Loucy (cell line): ENCODE results near the gene DOCK9.

Experiments
- H2AFZ ChIP-seq: fragments of 200-600 bp; sonication (generic); 2 replicates; pipeline ENCODE4 v1.6.0; 2016; ENCODE audit warnings: antibody characterized with exemption, mild to moderate bottlenecking, low read length, moderate library complexity
- H3F3A ChIP-seq: fragments of 200-600 bp; 2 replicates; pipeline ENCODE4 v1.6.0; 2016; ENCODE audit warnings: antibody characterized with exemption, low read depth, mild to moderate bottlenecking
- H3K27me3 ChIP-seq: fragments of 200-600 bp; sonication (generic); 2 replicates; pipeline ENCODE4 v1.6.1; 2014; ENCODE audit warnings: low read length, mild to moderate bottlenecking; ENCODE audit not compliant: insufficient read depth, poor library complexity, severe bottlenecking
- H3K36me3 ChIP-seq: fragments of 200-600 bp; sonication (generic); 2 replicates; pipeline ENCODE4 v1.6.1; 2016; ENCODE audit warnings: low read length; ENCODE audit not compliant: insufficient read depth
- H3K4me1 ChIP-seq: fragments of 200-600 bp; sonication (generic); 2 replicates; pipeline ENCODE4 v1.5.1; 2014; ENCODE audit warnings: low read length, mild to moderate bottlenecking; ENCODE audit not compliant: insufficient read depth, poor library complexity, severe bottlenecking
- H3K4me2 ChIP-seq: fragments of 200-600 bp; sonication (generic); 2 replicates; pipeline ENCODE4 v1.6.0; 2014; ENCODE audit warnings: antibody characterized with exemption, low read length, low read depth, mild to moderate bottlenecking; ENCODE audit not compliant: poor library complexity, severe bottlenecking
- H3K4me3 ChIP-seq: fragments of 200-600 bp; sonication (generic); 2 replicates; pipeline ENCODE4 v1.5.1; 2014; ENCODE audit warnings: low read length, mild to moderate bottlenecking, mixed read lengths; ENCODE audit not compliant: poor library complexity, severe bottlenecking
- H3K79me2 ChIP-seq: fragments of 200-600 bp; sonication (generic); 2 replicates; pipeline ENCODE4 v1.6.1; 2014; ENCODE audit warnings: low read length; ENCODE audit not compliant: insufficient read depth
- H3K9ac ChIP-seq: fragments of 200-600 bp; sonication (generic); 2 replicates; pipeline ENCODE4 v1.6.0; 2014; ENCODE audit warnings: mild to moderate bottlenecking, low read depth, low read length, moderate library complexity; ENCODE audit not compliant: poor library complexity, severe bottlenecking
- H3K9me2 ChIP-seq: fragments of 200-600 bp; sonication (generic); replicated peaks from 2 replicates; pipeline ENCODE4 v1.6.1; 2016; ENCODE audit warnings: low read depth, low read length, mixed read lengths
- H3K9me3 ChIP-seq: fragments of 200-600 bp; sonication (generic); 2 replicates; pipeline ENCODE4 v1.6.1; 2014; ENCODE audit warnings: mild to moderate bottlenecking, antibody characterized with exemption, low read length, low read depth; ENCODE audit not compliant: insufficient read depth
- H4K20me1 ChIP-seq: fragments of 200-600 bp; sonication (generic); 2 replicates; pipeline ENCODE4 v1.6.0; 2014; ENCODE audit warnings: antibody characterized with exemption, low read length, mild to moderate bottlenecking; ENCODE audit not compliant: insufficient read depth, poor library complexity, severe bottlenecking
- EZH2phosphoT487 ChIP-seq: fragments of 200-600 bp; IDR thresholded peaks from 2 replicates; pipeline ENCODE4 v1.6.1; 2018; ENCODE audit warnings: antibody characterized with exemption, mild to moderate bottlenecking, moderate library complexity, borderline replicate concordance
- TF ChIP-seq, protein P1 (sequence below): fragments of 200-600 bp; sonication (generic); conservative IDR thresholded peaks from 2 replicates; pipeline ENCODE4 v1.5.1; 2014; ENCODE audit warnings: mild to moderate bottlenecking, antibody characterized with exemption, low read length

Gene DOCK9

GRCh38 chr13:98940325-98941001 lies 37.4 kb downstream of the DOCK9 start:
- Histone ChIP-seq H3K36me3 (no peaks in the 10 kb centered on the region), H3K9me2 (no peaks in the 10 kb centered on the region), H3K4me3 (no peak overlapping the region), H3F3A (no peaks in the 10 kb centered on the region), H3K79me2 (no peaks in the 10 kb centered on the region), H3K27me3 (no peaks in the 10 kb centered on the region), H4K20me1 (no peaks in the 10 kb centered on the region), H3K9me3 (no peaks in the 10 kb centered on the region), H3K9ac (no peak overlapping the region), H2AFZ (no peak overlapping the region), H3K4me1 (no peaks in the 10 kb centered on the region), H3K4me2 (no peak overlapping the region)
- no peak for TF ChIP-seq EZH2phosphoT487
- TF ChIP-seq, protein P1, sequence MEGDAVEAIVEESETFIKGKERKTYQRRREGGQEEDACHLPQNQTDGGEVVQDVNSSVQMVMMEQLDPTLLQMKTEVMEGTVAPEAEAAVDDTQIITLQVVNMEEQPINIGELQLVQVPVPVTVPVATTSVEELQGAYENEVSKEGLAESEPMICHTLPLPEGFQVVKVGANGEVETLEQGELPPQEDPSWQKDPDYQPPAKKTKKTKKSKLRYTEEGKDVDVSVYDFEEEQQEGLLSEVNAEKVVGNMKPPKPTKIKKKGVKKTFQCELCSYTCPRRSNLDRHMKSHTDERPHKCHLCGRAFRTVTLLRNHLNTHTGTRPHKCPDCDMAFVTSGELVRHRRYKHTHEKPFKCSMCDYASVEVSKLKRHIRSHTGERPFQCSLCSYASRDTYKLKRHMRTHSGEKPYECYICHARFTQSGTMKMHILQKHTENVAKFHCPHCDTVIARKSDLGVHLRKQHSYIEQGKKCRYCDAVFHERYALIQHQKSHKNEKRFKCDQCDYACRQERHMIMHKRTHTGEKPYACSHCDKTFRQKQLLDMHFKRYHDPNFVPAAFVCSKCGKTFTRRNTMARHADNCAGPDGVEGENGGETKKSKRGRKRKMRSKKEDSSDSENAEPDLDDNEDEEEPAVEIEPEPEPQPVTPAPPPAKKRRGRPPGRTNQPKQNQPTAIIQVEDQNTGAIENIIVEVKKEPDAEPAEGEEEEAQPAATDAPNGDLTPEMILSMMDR, result no peak

DNA sequence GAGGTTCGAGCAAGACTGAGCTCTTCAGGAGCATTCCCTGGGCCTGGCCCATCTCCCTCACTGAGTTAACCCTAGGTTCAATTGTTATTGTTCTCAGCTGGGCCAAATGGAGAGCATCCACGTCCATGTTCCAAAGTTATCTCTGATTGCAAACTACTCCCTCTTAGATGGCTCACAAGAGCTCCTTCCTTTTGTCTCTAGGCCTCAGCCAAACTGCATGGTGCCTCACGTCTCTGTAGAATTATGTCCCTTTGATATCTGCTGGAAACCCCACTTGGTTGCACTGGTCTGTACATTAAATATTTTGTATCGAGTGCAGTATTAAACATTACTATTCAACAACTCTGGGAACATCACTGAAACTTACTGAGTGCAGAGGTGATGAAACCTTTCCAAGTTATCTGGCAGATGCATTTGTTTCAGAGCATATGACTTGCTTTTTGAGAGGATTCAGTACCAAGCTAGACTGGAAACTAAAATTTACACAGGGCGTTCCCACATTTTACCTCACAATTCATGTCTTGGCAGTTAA lies 38.1 kb downstream of the DOCK9 start:
- no peaks in the 10 kb centered on the region for H3K27me3 ChIP-seq
- H3K79me2 ChIP-seq, result no peaks in the 10 kb centered on the region
- no peak overlapping the region for H3K9ac ChIP-seq
- H3K4me3 ChIP-seq, result no peak overlapping the region
- no peaks in the 10 kb centered on the region for H3K4me1 ChIP-seq
- TF ChIP-seq, protein P1, result no peak
- no peak for TF ChIP-seq EZH2phosphoT487
- H3K9me2 ChIP-seq, result no peaks in the 10 kb centered on the region
- no peaks in the 10 kb centered on the region for H3K9me3 ChIP-seq
- H3K4me2 ChIP-seq, result no peak overlapping the region
- H3K36me3 ChIP-seq, result no peaks in the 10 kb centered on the region
- H2AFZ ChIP-seq, result no peak overlapping the region
- H3F3A ChIP-seq, result no peaks in the 10 kb centered on the region
- H4K20me1 ChIP-seq, result no peaks in the 10 kb centered on the region

GRCh38 chr13:98938801-98939200 lies 39.1 kb downstream of the DOCK9 start:
- H3K4me2 ChIP-seq, result no peak overlapping the region

More at GRCh38 chr13:98938801-98939200, 39.1 kb downstream of the DOCK9 start:
- no peaks in the 10 kb centered on the region for H3K9me2 ChIP-seq
- H3F3A ChIP-seq, result no peaks in the 10 kb centered on the region
- no peaks in the 10 kb centered on the region for H3K27me3 ChIP-seq
- no peaks in the 10 kb centered on the region for H3K79me2 ChIP-seq
- no peaks in the 10 kb centered on the region for H4K20me1 ChIP-seq
- no peaks in the 10 kb centered on the region for H3K9me3 ChIP-seq
- H3K9ac ChIP-seq, result no peak overlapping the region
- H2AFZ ChIP-seq, result no peak overlapping the region
- H3K4me1 ChIP-seq, result no peaks in the 10 kb centered on the region
- no peak overlapping the region for H3K4me3 ChIP-seq
- H3K36me3 ChIP-seq, result no peaks in the 10 kb centered on the region
- no peak for TF ChIP-seq EZH2phosphoT487
- TF ChIP-seq, protein P1, result no peak
